ENCODE data around the gene HOXB8.

- no peak for TF ChIP-seq POLR2A (IDR thresholded peaks at IDR 0.05; ENCODE audit: low read depth, low read length)
- no peak for TF ChIP-seq POLR2AphosphoS5 (IDR thresholded peaks at IDR 0.05; ENCODE audit: low read depth, low read length)
Measured at GRCh38 chr17:48600244-48601098, 14.6 kb downstream of the HOXB8 start.

Measured in GM12892 (cell line).